D721Med (cell line): ENCODE data around the gene RASAL3.
"Not testable (repeated sequence)": the region's sequence is repeated elsewhere in the genome, so short reads cannot be mapped to it uniquely, and the experiment has no call there.

Experiments
- DNase-seq: peaks from one replicate; pipeline ENCODE4 v3.0.0; 2011; ENCODE audit warnings: low spot score; ENCODE audit not compliant: insufficient read length
- FAIRE-seq: peaks from 2 replicates; lab custom pipeline; 2011; peaks lifted over from hg19 to GRCh38; lab: Jason Lieb, UNC
- CTCF ChIP-seq: IDR thresholded peaks from 2 replicates; pipeline ENCODE4 v1.5.1; 2012; ENCODE audit warnings: mild to moderate bottlenecking, control low read depth; ENCODE audit not compliant: insufficient read depth; ENCODE audit errors: missing control alignments

Gene RASAL3

DNA sequence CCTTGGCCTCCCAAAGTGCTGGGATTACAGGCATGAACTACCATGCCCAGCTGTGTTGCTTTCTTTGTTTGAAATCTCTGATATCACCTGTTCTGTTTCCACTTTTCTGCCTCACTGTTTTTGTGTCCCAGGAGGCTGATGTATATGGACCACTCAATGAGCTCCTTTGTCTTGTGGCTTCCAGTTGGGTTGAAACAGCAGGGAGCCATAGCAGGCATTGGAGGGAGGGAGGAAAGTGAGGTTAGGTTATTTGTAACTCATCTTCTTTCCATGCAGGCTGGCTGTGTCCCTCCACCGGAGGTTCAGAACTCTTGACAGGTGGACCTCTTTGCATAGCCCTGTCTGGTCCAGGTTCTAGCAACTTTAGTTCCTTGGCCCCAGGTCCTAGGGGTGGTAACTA lies 37.9 kb upstream of the RASAL3 start:
- DNase-seq (no peak), FAIRE-seq (no peak)
- no peak for TF ChIP-seq CTCF

- FAIRE-seq: no peak
- no peak for TF ChIP-seq CTCF
- no peak for DNase-seq
These were observed 37.3 kb upstream of the RASAL3 start for GRCh38 chr19:15501596-15501995.

- TF ChIP-seq CTCF: no peak
- FAIRE-seq: no peak
- no peak for DNase-seq
These were observed 34.6 kb upstream of the RASAL3 start for GRCh38 chr19:15498910-15499309.

DNA sequence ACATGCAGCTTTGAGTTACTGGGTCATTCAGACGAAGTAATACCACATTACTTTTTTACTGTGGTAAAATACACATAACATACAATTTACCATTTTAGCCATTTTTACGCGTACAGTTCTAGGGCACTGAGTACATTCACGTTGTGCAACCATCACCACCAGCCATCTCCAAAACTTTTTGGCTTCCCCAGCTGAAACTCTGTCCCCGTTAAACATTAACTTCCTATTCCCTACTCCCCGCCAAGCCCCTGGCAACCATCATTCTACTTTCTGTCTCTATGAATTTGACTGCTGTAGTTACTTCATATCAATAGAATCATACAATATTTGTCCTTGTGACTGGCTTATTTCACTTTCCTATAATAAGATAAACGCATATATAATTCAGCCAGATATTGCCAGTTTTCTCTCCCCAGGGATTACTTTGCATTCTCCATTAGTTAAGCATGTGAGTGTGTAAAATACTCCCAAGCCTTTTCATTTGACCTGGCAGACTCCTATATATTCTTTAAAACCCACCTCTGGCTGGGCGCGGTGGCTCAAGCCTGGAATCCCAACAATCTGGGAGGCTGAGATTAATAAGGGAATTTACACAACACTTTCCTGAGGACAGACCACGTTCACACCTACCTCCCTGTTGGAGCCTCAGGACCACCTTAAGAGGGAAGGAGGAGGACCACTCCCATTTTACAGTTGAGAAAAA lies 34.0 kb upstream of the RASAL3 start:
- DNase-seq (no peak), FAIRE-seq (no peak)
- no peak for TF ChIP-seq CTCF

GRCh38 chr19:15495151-15495550 lies 30.8 kb upstream of the RASAL3 start:
- TF ChIP-seq CTCF: no peak
- FAIRE-seq (no peak), DNase-seq (no peak)

- FAIRE-seq (no peak), DNase-seq (no peak)
- TF ChIP-seq CTCF: no peak
These were observed 24.3 kb upstream of the RASAL3 start for GRCh38 chr19:15488489-15489226.

DNA sequence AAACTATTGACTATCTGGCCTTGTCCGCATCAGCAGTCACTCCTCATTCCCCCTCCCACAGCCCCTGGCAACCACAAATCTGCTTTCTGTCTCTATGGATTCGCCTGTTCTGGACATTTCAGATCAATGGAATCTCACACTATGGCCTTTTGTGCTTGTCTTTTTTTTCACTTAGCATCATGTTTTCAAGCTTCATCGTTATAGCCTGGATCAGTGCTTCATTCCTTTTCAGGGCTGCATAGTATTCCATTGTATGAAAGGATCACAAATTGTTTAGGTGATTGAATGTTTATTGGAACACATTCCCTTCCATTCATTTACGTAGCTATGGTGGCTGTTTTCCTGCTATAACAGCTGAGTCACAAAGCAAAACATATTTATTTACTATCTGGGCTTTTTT lies 22.7 kb upstream of the RASAL3 start:
- no peak for DNase-seq
- no peak for FAIRE-seq
- no peak for TF ChIP-seq CTCF

- not testable (repeated sequence) for DNase-seq, FAIRE-seq
These were observed 21.4 kb upstream of the RASAL3 start for GRCh38 chr19:15485768-15486167.

DNA sequence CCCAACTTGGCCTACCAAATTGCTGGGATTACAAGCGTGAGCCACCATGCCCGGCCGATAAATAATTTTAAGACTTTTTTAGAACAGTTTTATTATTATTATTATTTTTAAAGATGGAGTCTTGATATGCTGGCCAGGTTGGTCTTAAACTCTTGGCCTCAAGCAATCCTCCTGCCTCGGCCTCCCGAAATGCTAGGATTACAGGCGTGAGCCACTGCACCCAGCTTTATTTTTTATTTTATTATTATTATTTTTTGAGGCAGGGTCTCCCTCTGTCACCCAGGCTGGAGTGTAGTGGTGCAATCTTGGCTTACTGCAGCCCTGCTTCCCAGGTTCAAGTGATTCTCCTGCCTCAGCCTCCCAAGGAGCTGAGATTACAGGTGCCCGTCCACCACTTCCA lies 16.7 kb upstream of the RASAL3 start:
- DNase-seq, FAIRE-seq: not testable (repeated sequence)
